ENCODE data around the gene NUBP2.

Gene NUBP2

DNA sequence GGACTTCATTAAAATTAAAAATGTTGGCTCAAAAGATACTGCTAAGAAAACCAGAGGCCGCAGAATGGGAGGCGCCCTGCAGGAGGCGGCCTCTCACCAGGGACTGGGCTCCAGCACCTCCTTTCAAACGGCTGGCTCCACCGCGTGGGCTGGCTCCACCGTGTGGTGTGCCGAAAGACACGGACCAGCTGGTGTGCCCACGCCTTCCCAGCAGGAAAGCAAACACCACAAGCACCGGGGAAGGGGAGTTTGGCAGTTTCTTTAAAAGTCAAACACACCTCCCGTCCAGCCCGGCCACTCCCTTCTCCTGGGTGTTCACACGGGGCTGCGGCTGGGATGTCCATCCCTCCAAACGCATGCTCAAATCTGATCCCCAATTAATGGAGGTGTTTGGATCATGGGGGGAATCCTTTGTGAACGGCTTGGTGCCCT lies 30.0 kb downstream of the NUBP2 start (continued):
- TF ChIP-seq, protein P1, sequence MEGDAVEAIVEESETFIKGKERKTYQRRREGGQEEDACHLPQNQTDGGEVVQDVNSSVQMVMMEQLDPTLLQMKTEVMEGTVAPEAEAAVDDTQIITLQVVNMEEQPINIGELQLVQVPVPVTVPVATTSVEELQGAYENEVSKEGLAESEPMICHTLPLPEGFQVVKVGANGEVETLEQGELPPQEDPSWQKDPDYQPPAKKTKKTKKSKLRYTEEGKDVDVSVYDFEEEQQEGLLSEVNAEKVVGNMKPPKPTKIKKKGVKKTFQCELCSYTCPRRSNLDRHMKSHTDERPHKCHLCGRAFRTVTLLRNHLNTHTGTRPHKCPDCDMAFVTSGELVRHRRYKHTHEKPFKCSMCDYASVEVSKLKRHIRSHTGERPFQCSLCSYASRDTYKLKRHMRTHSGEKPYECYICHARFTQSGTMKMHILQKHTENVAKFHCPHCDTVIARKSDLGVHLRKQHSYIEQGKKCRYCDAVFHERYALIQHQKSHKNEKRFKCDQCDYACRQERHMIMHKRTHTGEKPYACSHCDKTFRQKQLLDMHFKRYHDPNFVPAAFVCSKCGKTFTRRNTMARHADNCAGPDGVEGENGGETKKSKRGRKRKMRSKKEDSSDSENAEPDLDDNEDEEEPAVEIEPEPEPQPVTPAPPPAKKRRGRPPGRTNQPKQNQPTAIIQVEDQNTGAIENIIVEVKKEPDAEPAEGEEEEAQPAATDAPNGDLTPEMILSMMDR (tag by site-specific recombination; IDR thresholded peaks at IDR 0.05), result peak; percentile 85
- TF ChIP-seq, protein P2, sequence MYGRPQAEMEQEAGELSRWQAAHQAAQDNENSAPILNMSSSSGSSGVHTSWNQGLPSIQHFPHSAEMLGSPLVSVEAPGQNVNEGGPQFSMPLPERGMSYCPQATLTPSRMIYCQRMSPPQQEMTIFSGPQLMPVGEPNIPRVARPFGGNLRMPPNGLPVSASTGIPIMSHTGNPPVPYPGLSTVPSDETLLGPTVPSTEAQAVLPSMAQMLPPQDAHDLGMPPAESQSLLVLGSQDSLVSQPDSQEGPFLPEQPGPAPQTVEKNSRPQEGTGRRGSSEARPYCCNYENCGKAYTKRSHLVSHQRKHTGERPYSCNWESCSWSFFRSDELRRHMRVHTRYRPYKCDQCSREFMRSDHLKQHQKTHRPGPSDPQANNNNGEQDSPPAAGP (tag by site-specific recombination; IDR thresholded peaks at IDR 0.05), result peak; percentile 96
- TF ChIP-seq, protein P3, sequence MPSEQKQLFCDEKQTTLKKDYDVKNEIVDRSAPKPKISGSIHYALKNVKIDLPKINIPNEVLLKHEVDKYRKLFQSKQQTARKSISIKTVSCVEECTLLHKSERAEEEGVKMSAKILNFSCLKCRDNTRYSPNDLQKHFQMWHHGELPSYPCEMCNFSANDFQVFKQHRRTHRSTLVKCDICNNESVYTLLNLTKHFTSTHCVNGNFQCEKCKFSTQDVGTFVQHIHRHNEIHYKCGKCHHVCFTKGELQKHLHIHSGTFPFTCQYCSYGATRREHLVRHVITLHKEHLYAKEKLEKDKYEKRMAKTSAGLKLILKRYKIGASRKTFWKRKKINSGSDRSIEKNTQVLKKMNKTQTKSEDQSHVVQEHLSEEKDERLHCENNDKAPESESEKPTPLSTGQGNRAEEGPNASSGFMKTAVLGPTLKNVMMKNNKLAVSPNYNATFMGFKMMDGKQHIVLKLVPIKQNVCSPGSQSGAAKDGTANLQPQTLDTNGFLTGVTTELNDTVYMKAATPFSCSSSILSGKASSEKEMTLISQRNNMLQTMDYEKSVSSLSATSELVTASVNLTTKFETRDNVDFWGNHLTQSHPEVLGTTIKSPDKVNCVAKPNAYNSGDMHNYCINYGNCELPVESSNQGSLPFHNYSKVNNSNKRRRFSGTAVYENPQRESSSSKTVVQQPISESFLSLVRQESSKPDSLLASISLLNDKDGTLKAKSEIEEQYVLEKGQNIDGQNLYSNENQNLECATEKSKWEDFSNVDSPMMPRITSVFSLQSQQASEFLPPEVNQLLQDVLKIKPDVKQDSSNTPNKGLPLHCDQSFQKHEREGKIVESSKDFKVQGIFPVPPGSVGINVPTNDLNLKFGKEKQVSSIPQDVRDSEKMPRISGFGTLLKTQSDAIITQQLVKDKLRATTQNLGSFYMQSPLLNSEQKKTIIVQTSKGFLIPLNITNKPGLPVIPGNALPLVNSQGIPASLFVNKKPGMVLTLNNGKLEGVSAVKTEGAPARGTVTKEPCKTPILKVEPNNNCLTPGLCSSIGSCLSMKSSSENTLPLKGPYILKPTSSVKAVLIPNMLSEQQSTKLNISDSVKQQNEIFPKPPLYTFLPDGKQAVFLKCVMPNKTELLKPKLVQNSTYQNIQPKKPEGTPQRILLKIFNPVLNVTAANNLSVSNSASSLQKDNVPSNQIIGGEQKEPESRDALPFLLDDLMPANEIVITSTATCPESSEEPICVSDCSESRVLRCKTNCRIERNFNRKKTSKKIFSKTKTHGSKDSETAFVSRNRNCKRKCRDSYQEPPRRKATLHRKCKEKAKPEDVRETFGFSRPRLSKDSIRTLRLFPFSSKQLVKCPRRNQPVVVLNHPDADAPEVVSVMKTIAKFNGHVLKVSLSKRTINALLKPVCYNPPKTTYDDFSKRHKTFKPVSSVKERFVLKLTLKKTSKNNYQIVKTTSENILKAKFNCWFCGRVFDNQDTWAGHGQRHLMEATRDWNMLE (tag by site-specific recombination; conservative IDR thresholded peaks at IDR 0.05; ENCODE audit: low read depth), result no peak
- no peak for TF ChIP-seq ZNF677 (tag by site-specific recombination; IDR thresholded peaks at IDR 0.05)
- no peak for TF ChIP-seq ZXDB (tag by site-specific recombination; IDR thresholded peaks at IDR 0.05)
- TF ChIP-seq ZNF23 (tag by site-specific recombination; IDR thresholded peaks at IDR 0.05; ENCODE audit: borderline replicate concordance), result no peak
- no peak for TF ChIP-seq ZNF501 (tag by site-specific recombination; IDR thresholded peaks at IDR 0.05)
- no peak for TF ChIP-seq OSR2 (tag by site-specific recombination; IDR thresholded peaks at IDR 0.05)
- TF ChIP-seq, protein P4, sequence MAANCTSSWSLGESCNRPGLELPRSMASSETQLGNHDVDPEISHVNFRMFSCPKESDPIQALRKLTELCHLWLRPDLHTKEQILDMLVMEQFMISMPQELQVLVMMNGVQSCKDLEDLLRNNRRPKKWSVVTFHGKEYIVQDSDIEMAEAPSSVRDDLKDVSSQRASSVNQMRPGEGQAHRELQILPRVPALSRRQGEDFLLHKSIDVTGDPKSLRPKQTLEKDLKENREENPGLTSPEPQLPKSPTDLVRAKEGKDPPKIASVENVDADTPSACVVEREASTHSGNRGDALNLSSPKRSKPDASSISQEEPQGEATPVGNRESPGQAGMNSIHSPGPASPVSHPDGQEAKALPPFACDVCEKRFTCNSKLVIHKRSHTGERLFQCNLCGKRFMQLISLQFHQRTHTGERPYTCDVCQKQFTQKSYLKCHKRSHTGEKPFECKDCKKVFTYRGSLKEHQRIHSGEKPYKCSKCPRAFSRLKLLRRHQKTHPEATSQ (tag by site-specific recombination; IDR thresholded peaks at IDR 0.05), result no peak
- TF ChIP-seq, protein P5, sequence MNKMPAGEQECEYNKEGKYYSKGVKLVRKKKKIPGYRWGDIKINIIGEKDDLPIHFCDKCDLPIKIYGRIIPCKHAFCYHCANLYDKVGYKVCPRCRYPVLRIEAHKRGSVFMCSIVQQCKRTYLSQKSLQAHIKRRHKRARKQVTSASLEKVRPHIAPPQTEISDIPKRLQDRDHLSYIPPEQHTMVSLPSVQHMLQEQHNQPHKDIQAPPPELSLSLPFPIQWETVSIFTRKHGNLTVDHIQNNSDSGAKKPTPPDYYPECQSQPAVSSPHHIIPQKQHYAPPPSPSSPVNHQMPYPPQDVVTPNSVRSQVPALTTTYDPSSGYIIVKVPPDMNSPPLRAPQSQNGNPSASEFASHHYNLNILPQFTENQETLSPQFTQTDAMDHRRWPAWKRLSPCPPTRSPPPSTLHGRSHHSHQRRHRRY (tag by site-specific recombination; IDR thresholded peaks at IDR 0.05), result no peak
- TF ChIP-seq, protein P6, sequence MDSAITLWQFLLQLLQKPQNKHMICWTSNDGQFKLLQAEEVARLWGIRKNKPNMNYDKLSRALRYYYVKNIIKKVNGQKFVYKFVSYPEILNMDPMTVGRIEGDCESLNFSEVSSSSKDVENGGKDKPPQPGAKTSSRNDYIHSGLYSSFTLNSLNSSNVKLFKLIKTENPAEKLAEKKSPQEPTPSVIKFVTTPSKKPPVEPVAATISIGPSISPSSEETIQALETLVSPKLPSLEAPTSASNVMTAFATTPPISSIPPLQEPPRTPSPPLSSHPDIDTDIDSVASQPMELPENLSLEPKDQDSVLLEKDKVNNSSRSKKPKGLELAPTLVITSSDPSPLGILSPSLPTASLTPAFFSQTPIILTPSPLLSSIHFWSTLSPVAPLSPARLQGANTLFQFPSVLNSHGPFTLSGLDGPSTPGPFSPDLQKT (IDR thresholded peaks at IDR 0.05; ENCODE audit: borderline replicate concordance, low read depth, low read length), result no peak
- TF ChIP-seq ZNF423 (tag by site-specific recombination; IDR thresholded peaks at IDR 0.05), result no peak
- no peak for TF ChIP-seq ZNF529 (tag by site-specific recombination; IDR thresholded peaks at IDR 0.05; ENCODE audit: insufficient replicate concordance)
- no peak for TF ChIP-seq ZNF544 (tag by site-specific recombination; IDR thresholded peaks at IDR 0.05)
- no peak for TF ChIP-seq ZBTB7A (tag by site-specific recombination; IDR thresholded peaks at IDR 0.05; ENCODE audit: low read depth)
- no peak for TF ChIP-seq ZNF157 (tag by site-specific recombination; IDR thresholded peaks at IDR 0.05)
- TF ChIP-seq, protein P7, sequence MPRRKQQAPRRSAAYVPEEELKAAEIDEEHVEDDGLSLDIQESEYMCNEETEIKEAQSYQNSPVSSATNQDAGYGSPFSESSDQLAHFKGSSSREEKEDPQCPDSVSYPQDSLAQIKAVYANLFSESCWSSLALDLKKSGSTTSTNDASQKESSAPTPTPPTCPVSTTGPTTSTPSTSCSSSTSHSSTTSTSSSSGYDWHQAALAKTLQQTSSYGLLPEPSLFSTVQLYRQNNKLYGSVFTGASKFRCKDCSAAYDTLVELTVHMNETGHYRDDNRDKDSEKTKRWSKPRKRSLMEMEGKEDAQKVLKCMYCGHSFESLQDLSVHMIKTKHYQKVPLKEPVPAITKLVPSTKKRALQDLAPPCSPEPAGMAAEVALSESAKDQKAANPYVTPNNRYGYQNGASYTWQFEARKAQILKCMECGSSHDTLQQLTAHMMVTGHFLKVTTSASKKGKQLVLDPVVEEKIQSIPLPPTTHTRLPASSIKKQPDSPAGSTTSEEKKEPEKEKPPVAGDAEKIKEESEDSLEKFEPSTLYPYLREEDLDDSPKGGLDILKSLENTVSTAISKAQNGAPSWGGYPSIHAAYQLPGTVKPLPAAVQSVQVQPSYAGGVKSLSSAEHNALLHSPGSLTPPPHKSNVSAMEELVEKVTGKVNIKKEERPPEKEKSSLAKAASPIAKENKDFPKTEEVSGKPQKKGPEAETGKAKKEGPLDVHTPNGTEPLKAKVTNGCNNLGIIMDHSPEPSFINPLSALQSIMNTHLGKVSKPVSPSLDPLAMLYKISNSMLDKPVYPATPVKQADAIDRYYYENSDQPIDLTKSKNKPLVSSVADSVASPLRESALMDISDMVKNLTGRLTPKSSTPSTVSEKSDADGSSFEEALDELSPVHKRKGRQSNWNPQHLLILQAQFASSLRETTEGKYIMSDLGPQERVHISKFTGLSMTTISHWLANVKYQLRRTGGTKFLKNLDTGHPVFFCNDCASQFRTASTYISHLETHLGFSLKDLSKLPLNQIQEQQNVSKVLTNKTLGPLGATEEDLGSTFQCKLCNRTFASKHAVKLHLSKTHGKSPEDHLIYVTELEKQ (tag by site-specific recombination; IDR thresholded peaks at IDR 0.05; ENCODE audit: borderline replicate concordance), result no peak
- TF ChIP-seq SP3 (tag by site-specific recombination; IDR thresholded peaks at IDR 0.05), result peak; percentile 48; the same call in 1 of the 2 replicates
- no peak for TF ChIP-seq ZNF211 (tag by site-specific recombination; IDR thresholded peaks at IDR 0.05; ENCODE audit: low read depth)
- TF ChIP-seq SALL2 (tag by site-specific recombination; IDR thresholded peaks at IDR 0.05; ENCODE audit: borderline replicate concordance), result no peak
- TF ChIP-seq ZNF777 (tag by site-specific recombination; IDR thresholded peaks at IDR 0.05; ENCODE audit: borderline replicate concordance), result no peak
- 0 out of 2 replicates have a peak, but pooled peaks have one; percentile 12 for TF ChIP-seq ZNF341 (tag by site-specific recombination; IDR thresholded peaks at IDR 0.05; ENCODE audit: low read depth)
- TF ChIP-seq, protein P8, sequence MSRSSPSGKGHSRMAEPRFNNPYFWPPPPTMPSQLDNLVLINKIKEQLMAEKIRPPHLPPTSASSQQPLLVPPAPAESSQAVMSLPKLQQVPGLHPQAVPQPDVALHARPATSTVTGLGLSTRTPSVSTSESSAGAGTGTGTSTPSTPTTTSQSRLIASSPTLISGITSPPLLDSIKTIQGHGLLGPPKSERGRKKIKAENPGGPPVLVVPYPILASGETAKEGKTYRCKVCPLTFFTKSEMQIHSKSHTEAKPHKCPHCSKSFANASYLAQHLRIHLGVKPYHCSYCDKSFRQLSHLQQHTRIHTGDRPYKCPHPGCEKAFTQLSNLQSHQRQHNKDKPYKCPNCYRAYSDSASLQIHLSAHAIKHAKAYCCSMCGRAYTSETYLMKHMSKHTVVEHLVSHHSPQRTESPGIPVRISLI (tag by site-specific recombination; IDR thresholded peaks at IDR 0.05), result no peak

Data from HEK293 (cell line).